Measurements from ENCODE around the gene SPSB1. TPM values are rescaled to one million over a fixed set of nuclear protein-coding genes. Genes with fewer than 3 reads are reported as not detected.

SPSB1 gene
- total and polyA plus RNA-seq, 2 experiments from 2014 or later, result 2.4 to 6.8 TPM

DNA sequence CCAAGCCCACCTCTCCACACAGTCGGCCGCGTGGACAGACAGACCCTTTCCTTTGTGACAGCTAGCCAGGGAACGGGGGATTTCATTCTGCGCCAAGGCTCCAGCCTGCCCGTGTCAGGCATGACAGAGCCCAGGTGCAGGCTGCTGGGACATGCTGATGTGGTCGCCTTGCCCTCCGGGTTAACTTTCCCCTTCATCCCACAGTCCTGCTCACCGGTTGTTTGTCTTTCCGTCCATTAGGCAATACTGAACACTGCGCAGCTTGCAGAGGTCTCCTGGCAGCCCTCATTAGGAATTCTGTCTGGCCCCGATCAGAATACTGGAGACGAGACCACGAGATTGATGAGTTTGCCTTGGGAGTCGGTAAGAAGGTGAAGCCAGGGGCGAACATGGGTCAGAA, 62.8 kb downstream of the SPSB1 start:
- H3K4me2 ChIP-seq, result no peak overlapping the region
- H3K9me2 ChIP-seq (ENCODE audit: insufficient read depth), result no peaks in the 10 kb centered on the region
- no peak overlapping the region for H2AFZ ChIP-seq
- H3K4me1 Mint-ChIP-seq, result peaks cover 2% of the 10 kb centered on the region; the same call in 1 of the 3 replicates
- H3K27ac ChIP-seq (ENCODE audit: low read depth), result no peak overlapping the region
- no peak overlapping the region for H3K27ac Mint-ChIP-seq
- H3K79me2 ChIP-seq (replicated peaks; ENCODE audit: insufficient read depth), result no peaks in the 10 kb centered on the region
- H3K4me3 ChIP-seq, result no peak overlapping the region
- no peaks in the 10 kb centered on the region for H3K4me1 ChIP-seq (ENCODE audit: insufficient read depth)
- TF ChIP-seq POLR2AphosphoS5 (IDR thresholded peaks at IDR 0.05; ENCODE audit: low read depth) (no peak), EZH2 (IDR thresholded peaks at IDR 0.05; ENCODE audit: low read depth, unreplicated experiment) (no peak), JUNB (IDR thresholded peaks at IDR 0.05; ENCODE audit: unreplicated experiment) (no peak), CREB1 (CRISPR knock-in tag; IDR thresholded peaks at IDR 0.05; ENCODE audit: low read depth) (no peak)
- TF ChIP-seq, protein P1, sequence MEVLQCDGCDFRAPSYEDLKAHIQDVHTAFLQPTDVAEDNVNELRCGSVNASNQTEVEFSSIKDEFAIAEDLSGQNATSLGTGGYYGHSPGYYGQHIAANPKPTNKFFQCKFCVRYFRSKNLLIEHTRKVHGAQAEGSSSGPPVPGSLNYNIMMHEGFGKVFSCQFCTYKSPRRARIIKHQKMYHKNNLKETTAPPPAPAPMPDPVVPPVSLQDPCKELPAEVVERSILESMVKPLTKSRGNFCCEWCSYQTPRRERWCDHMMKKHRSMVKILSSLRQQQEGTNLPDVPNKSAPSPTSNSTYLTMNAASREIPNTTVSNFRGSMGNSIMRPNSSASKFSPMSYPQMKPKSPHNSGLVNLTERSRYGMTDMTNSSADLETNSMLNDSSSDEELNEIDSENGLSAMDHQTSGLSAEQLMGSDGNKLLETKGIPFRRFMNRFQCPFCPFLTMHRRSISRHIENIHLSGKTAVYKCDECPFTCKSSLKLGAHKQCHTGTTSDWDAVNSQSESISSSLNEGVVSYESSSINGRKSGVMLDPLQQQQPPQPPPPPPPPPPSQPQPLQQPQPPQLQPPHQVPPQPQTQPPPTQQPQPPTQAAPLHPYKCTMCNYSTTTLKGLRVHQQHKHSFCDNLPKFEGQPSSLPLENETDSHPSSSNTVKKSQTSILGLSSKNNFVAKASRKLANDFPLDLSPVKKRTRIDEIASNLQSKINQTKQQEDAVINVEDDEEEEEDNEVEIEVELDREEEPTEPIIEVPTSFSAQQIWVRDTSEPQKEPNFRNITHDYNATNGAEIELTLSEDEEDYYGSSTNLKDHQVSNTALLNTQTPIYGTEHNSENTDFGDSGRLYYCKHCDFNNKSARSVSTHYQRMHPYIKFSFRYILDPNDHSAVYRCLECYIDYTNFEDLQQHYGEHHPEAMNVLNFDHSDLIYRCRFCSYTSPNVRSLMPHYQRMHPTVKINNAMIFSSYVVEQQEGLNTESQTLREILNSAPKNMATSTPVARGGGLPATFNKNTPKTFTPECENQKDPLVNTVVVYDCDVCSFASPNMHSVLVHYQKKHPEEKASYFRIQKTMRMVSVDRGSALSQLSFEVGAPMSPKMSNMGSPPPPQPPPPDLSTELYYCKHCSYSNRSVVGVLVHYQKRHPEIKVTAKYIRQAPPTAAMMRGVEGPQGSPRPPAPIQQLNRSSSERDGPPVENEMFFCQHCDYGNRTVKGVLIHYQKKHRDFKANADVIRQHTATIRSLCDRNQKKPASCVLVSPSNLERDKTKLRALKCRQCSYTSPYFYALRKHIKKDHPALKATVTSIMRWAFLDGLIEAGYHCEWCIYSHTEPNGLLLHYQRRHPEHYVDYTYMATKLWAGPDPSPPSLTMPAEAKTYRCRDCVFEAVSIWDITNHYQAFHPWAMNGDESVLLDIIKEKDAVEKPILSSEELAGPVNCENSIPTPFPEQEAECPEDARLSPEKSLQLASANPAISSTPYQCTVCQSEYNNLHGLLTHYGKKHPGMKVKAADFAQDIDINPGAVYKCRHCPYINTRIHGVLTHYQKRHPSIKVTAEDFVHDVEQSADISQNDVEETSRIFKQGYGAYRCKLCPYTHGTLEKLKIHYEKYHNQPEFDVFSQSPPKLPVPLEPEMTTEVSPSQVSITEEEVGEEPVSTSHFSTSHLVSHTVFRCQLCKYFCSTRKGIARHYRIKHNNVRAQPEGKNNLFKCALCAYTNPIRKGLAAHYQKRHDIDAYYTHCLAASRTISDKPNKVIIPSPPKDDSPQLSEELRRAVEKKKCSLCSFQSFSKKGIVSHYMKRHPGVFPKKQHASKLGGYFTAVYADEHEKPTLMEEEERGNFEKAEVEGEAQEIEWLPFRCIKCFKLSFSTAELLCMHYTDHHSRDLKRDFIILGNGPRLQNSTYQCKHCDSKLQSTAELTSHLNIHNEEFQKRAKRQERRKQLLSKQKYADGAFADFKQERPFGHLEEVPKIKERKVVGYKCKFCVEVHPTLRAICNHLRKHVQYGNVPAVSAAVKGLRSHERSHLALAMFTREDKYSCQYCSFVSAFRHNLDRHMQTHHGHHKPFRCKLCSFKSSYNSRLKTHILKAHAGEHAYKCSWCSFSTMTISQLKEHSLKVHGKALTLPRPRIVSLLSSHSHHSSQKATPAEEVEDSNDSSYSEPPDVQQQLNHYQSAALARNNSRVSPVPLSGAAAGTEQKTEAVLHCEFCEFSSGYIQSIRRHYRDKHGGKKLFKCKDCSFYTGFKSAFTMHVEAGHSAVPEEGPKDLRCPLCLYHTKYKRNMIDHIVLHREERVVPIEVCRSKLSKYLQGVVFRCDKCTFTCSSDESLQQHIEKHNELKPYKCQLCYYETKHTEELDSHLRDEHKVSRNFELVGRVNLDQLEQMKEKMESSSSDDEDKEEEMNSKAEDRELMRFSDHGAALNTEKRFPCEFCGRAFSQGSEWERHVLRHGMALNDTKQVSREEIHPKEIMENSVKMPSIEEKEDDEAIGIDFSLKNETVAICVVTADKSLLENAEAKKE (CRISPR knock-in tag; IDR thresholded peaks at IDR 0.05), result no peak
- TF ChIP-seq, protein P2, sequence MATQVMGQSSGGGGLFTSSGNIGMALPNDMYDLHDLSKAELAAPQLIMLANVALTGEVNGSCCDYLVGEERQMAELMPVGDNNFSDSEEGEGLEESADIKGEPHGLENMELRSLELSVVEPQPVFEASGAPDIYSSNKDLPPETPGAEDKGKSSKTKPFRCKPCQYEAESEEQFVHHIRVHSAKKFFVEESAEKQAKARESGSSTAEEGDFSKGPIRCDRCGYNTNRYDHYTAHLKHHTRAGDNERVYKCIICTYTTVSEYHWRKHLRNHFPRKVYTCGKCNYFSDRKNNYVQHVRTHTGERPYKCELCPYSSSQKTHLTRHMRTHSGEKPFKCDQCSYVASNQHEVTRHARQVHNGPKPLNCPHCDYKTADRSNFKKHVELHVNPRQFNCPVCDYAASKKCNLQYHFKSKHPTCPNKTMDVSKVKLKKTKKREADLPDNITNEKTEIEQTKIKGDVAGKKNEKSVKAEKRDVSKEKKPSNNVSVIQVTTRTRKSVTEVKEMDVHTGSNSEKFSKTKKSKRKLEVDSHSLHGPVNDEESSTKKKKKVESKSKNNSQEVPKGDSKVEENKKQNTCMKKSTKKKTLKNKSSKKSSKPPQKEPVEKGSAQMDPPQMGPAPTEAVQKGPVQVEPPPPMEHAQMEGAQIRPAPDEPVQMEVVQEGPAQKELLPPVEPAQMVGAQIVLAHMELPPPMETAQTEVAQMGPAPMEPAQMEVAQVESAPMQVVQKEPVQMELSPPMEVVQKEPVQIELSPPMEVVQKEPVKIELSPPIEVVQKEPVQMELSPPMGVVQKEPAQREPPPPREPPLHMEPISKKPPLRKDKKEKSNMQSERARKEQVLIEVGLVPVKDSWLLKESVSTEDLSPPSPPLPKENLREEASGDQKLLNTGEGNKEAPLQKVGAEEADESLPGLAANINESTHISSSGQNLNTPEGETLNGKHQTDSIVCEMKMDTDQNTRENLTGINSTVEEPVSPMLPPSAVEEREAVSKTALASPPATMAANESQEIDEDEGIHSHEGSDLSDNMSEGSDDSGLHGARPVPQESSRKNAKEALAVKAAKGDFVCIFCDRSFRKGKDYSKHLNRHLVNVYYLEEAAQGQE (IDR thresholded peaks at IDR 0.05; ENCODE audit: unreplicated experiment), result no peak
- no peaks in the 10 kb centered on the region for H4K20me1 ChIP-seq (replicated peaks; ENCODE audit: insufficient read depth)
- no peak overlapping the region for H3K4me3 Mint-ChIP-seq
- DNase-seq (ENCODE audit: low spot score), result no peak
- no peak for ATAC-seq
- no peaks in the 10 kb centered on the region; the same call in 2 of the 3 replicates for H3K36me3 Mint-ChIP-seq (ENCODE audit: low read depth)
- H3K36me3 ChIP-seq (ENCODE audit: insufficient read depth), result no peaks in the 10 kb centered on the region
- no peaks in the 10 kb centered on the region for H3F3A ChIP-seq (replicated peaks; ENCODE audit: low read depth)
- no peaks in the 10 kb centered on the region for H3K9me3 Mint-ChIP-seq
- H3K27me3 ChIP-seq (ENCODE audit: insufficient read depth), result no peaks in the 10 kb centered on the region
- H3K27me3 Mint-ChIP-seq (ENCODE audit: insufficient read depth, low read depth, poor library complexity), result peaks cover 8% of the 10 kb centered on the region

Measured in GM23338 (cell line).